GM23338 (cell line): ENCODE data around the gene CACNA1C. TPM values are rescaled to one million over a fixed set of nuclear protein-coding genes. Genes with fewer than 3 reads are reported as not detected.

Experiments used
- ATAC-seq: fragments of 200-7000 bp; cut with Tn5 transposase; 3 replicates; pipeline ENCODE4 v1.9.1; 2020
- DNase-seq: peaks from one replicate; pipeline ENCODE4 v3.0.0-alpha.2; 2015; ENCODE audit warnings: low spot score
- H2AFZ ChIP-seq: fragments of 200-600 bp; sonication (generic); 2 replicates; pipeline ENCODE4 v1.8.0; 2016; ENCODE audit warnings: antibody characterized with exemption, mild to moderate bottlenecking, moderate library complexity
- H3F3A ChIP-seq: fragments of 200-600 bp; sonication (generic); replicated peaks from 2 replicates; pipeline ENCODE4 v1.8.0; 2017; ENCODE audit warnings: antibody characterized with exemption, mixed run types, low read depth
- H3K27ac ChIP-seq: fragments of 200-600 bp; sonication (generic); 2 replicates; pipeline ENCODE4 v1.6.1; 2016; ENCODE audit warnings: low read depth
- H3K27me3 ChIP-seq: fragments of 200-600 bp; sonication (generic); 2 replicates; pipeline ENCODE4 v1.8.0; 2016; ENCODE audit warnings: mild to moderate bottlenecking, mixed run types, moderate library complexity; ENCODE audit not compliant: insufficient read depth
- H3K36me3 ChIP-seq: fragments of 200-600 bp; sonication (generic); 2 replicates; pipeline ENCODE4 v1.8.0; 2016; ENCODE audit warnings: mild to moderate bottlenecking; ENCODE audit not compliant: insufficient read depth
- H3K4me1 ChIP-seq: fragments of 200-600 bp; sonication (generic); 2 replicates; pipeline ENCODE4 v1.8.0; 2016; ENCODE audit warnings: mild to moderate bottlenecking, moderate library complexity; ENCODE audit not compliant: insufficient read depth
- H3K4me2 ChIP-seq: fragments of 200-600 bp; sonication (generic); 2 replicates; pipeline ENCODE4 v1.7.1; 2017; ENCODE audit warnings: mixed run types
- H3K4me3 ChIP-seq: fragments of 200-600 bp; sonication (generic); 2 replicates; pipeline ENCODE4 v1.6.1; 2016; ENCODE audit warnings: mixed run types
- H3K79me2 ChIP-seq: fragments of 200-600 bp; sonication (generic); replicated peaks from 2 replicates; pipeline ENCODE4 v1.8.0; 2017; ENCODE audit warnings: mild to moderate bottlenecking; ENCODE audit not compliant: insufficient read depth
- H3K9me2 ChIP-seq: fragments of 200-600 bp; sonication (generic); 2 replicates; pipeline ENCODE4 v1.8.0; 2017; ENCODE audit not compliant: insufficient read depth
- H4K20me1 ChIP-seq: fragments of 200-600 bp; sonication (generic); replicated peaks from 2 replicates; pipeline ENCODE4 v1.8.0; 2017; ENCODE audit warnings: mild to moderate bottlenecking; ENCODE audit not compliant: insufficient read depth
- H3K27ac Mint-ChIP-seq: 2 replicates; pipeline ENCODE4 v1.8.0; 2020; ENCODE audit warnings: inconsistent platforms, mild to moderate bottlenecking, moderate library complexity, mixed read lengths
- H3K27me3 Mint-ChIP-seq: 3 replicates; pipeline ENCODE4 v1.8.0; 2022; ENCODE audit warnings: low read depth, mild to moderate bottlenecking, moderate library complexity, mixed read lengths, inconsistent platforms; ENCODE audit not compliant: insufficient read depth, poor library complexity
- H3K36me3 Mint-ChIP-seq: 3 replicates; pipeline ENCODE4 v1.8.0; 2021; ENCODE audit warnings: low read depth, mild to moderate bottlenecking, inconsistent platforms, moderate library complexity, mixed read lengths
- H3K4me1 Mint-ChIP-seq: 3 replicates; pipeline ENCODE4 v1.8.0; 2020; ENCODE audit warnings: mild to moderate bottlenecking, inconsistent platforms, mixed read lengths
- H3K4me3 Mint-ChIP-seq: 3 replicates; pipeline ENCODE4 v1.8.0; 2021; ENCODE audit warnings: moderate library complexity, mild to moderate bottlenecking, inconsistent platforms, mixed read lengths
- H3K9me3 Mint-ChIP-seq: 3 replicates; pipeline ENCODE4 v1.8.0; 2020; ENCODE audit warnings: moderate library complexity, mild to moderate bottlenecking, inconsistent platforms, mixed read lengths
- CREB1 ChIP-seq: fragments of 250-450 bp; sonication (Bioruptor Pico); IDR thresholded peaks from 2 replicates; pipeline ENCODE4 v1.5.0; 2020; ENCODE audit warnings: low read depth, mild to moderate bottlenecking, moderate library complexity
- CTCF ChIP-seq, 2 experiments: fragments of 200-600 bp in 1 of 2; sonication (generic) in 1 of 2; conservative IDR thresholded peaks; 2 replicates each; pipeline versions ENCODE4 v1.5.1 to v1.6.1; 2016 to 2017; ENCODE audit warnings: antibody characterized with exemption in 2 of 2, low read depth in 2 of 2, mild to moderate bottlenecking in 2 of 2, moderate library complexity in 1 of 2
- ETS1 ChIP-seq: IDR thresholded peaks from 2 replicates; pipeline ENCODE4 v1.6.1; 2016; ENCODE audit warnings: antibody characterized with exemption
- EZH2 ChIP-seq: fragments of 200-600 bp; sonication (generic); IDR thresholded peaks from one replicate; pipeline ENCODE4 v1.8.0; 2017; ENCODE audit warnings: antibody characterized with exemption, mild to moderate bottlenecking, low read depth; ENCODE audit not compliant: unreplicated experiment
- EZH2phosphoT487 ChIP-seq: fragments of 200-600 bp; sonication (generic); IDR thresholded peaks from one replicate; pipeline ENCODE4 v1.8.1; 2018; ENCODE audit warnings: antibody characterized with exemption; ENCODE audit not compliant: unreplicated experiment
- JUNB ChIP-seq: IDR thresholded peaks from one replicate; pipeline ENCODE4 v1.6.1; 2016; ENCODE audit warnings: antibody characterized with exemption; ENCODE audit not compliant: unreplicated experiment
- NANOG ChIP-seq: IDR thresholded peaks from 2 replicates; pipeline ENCODE4 v1.6.1; 2016; ENCODE audit warnings: antibody characterized with exemption, borderline replicate concordance
- POLR2AphosphoS5 ChIP-seq: IDR thresholded peaks from 2 replicates; pipeline ENCODE4 v1.6.1; 2016; ENCODE audit warnings: antibody characterized with exemption, low read depth
- REST ChIP-seq: IDR thresholded peaks from one replicate; pipeline ENCODE4 v1.6.1; 2018; ENCODE audit warnings: antibody characterized with exemption; ENCODE audit not compliant: unreplicated experiment
- STAT1 ChIP-seq: IDR thresholded peaks from one replicate; pipeline ENCODE4 v1.6.1; 2016; ENCODE audit warnings: antibody characterized with exemption; ENCODE audit not compliant: unreplicated experiment
- ZNF114 ChIP-seq: fragments of 250-450 bp; sonication (Bioruptor Pico); IDR thresholded peaks from 2 replicates; pipeline ENCODE4 v1.5.0; 2020; ENCODE audit warnings: mild to moderate bottlenecking, moderate library complexity
- ZNF331 ChIP-seq: fragments of 250-450 bp; sonication (Bioruptor Pico); IDR thresholded peaks from 2 replicates; pipeline ENCODE4 v1.5.0; 2020; ENCODE audit warnings: low read depth, mild to moderate bottlenecking, moderate library complexity
- polyA plus RNA-seq: library from polyadenylated mRNA; unstranded; fragments of >200 nt; fragmentation: Nextera tagmentation; extraction: Ambion mirVana; gene quantifications from 2 replicates; pipeline ENCODE4 v1.2.1, GENCODE V29; 2016
- total RNA-seq: library from RNA; depleted of rRNA; stranded (reverse); fragments of >200 nt; shearing (Covaris generic); gene quantifications from 2 replicates; pipeline ENCODE4 v1.2.3, GENCODE V29; 2014

The CACNA1C gene
- total and polyA plus RNA-seq, 2 experiments from 2014 or later: 0.78 to 2.1 TPM

GRCh38 chr12:2593045-2593444 lies 540.3 kb downstream of the CACNA1C start (continued):
- TF ChIP-seq EZH2phosphoT487 (no peak), REST (no peak), EZH2 (no peak), JUNB (no peak), ZNF331 (CRISPR knock-in tag) (no peak), ETS1 (no peak), CTCF (conservative IDR thresholded peaks at IDR 0.05; ENCODE audit: low read depth in 2 of 2) (no peak), POLR2AphosphoS5 (no peak), NANOG (no peak)

- no peak overlapping the region for H2AFZ ChIP-seq
- H3K9me3 Mint-ChIP-seq: peaks cover 25% of the 10 kb centered on the region
- ATAC-seq (no peak), DNase-seq (no peak)
- no peak overlapping the region for H3K4me3 Mint-ChIP-seq
- H3K27me3 ChIP-seq: no peaks in the 10 kb centered on the region
- no peaks in the 10 kb centered on the region for H3K79me2 ChIP-seq
- H3F3A ChIP-seq: no peaks in the 10 kb centered on the region
- H3K27ac ChIP-seq: no peak overlapping the region
- no peaks in the 10 kb centered on the region for H3K4me1 ChIP-seq
- peaks cover 10% of the 10 kb centered on the region for H3K4me1 Mint-ChIP-seq
- no peaks in the 10 kb centered on the region for H3K9me2 ChIP-seq
- no peak overlapping the region for H3K4me2 ChIP-seq
- peaks cover 2% of the 10 kb centered on the region for H3K27me3 Mint-ChIP-seq
- H3K27ac Mint-ChIP-seq: no peak overlapping the region
- no peaks in the 10 kb centered on the region for H3K36me3 ChIP-seq
- H4K20me1 ChIP-seq: no peaks in the 10 kb centered on the region
- peaks cover 8% of the 10 kb centered on the region; the same call in 2 of the 3 replicates for H3K36me3 Mint-ChIP-seq
- no peak overlapping the region for H3K4me3 ChIP-seq
- TF ChIP-seq NANOG (no peak), STAT1 (no peak), EZH2 (no peak), ETS1 (no peak), ZNF331 (CRISPR knock-in tag) (no peak), CREB1 (CRISPR knock-in tag) (no peak), REST (no peak), ZNF114 (no peak), JUNB (no peak), POLR2AphosphoS5 (no peak), CTCF (conservative IDR thresholded peaks at IDR 0.05; ENCODE audit: low read depth in 2 of 2) (no peak)
Observed at GRCh38 chr12:2596441-2596840, 543.7 kb downstream of the CACNA1C start.
